Measurements from ENCODE around the gene E2F6. TPM values are rescaled to one million over a fixed set of nuclear protein-coding genes. Genes with fewer than 3 reads are reported as not detected.

E2F6 gene
- total and polyA plus RNA-seq, 10 of the 15 experiments (the other 5 are each of a cell fraction or from before 2014, with no cell fraction given), result 4.2 to 15.5 (median 11.3) TPM

- TF ChIP-seq DPF2 (IDR thresholded peaks at IDR 0.05), result no peak
- no peak for TF ChIP-seq CREB1 (IDR thresholded peaks at IDR 0.05; ENCODE audit: low read depth)
- no peak for TF ChIP-seq CBFB (IDR thresholded peaks at IDR 0.05; ENCODE audit: low read depth)
These were observed 66.6 kb downstream of the E2F6 start (continued) for GRCh38 chr2:11399438-11399762.

- Histone ChIP-seq H3K27ac (ENCODE audit: control insufficient read depth, insufficient read depth) (no peak overlapping the region), H3K36me3 (ENCODE audit: control insufficient read depth in 2 of 2, insufficient read depth in 2 of 2, low read length in 1 of 2) (no peaks in the 10 kb centered on the region), H4K20me1 (ENCODE audit: control insufficient read depth, insufficient read depth) (no peaks in the 10 kb centered on the region), H2AFZ (ENCODE audit: control insufficient read depth, low read depth, low read length) (no peak overlapping the region), H3K4me1 (ENCODE audit: control insufficient read depth, insufficient read depth, low read length) (no peaks in the 10 kb centered on the region), H3K4me3 (no peak overlapping the region), H3K9ac (ENCODE audit: control insufficient read depth, insufficient read depth, low read length) (no peak overlapping the region), H3K79me2 (ENCODE audit: control insufficient read depth, insufficient read depth, low read length) (no peaks in the 10 kb centered on the region), H3K4me2 (ENCODE audit: control insufficient read depth, insufficient read depth) (no peak overlapping the region), H3K9me3 (replicated peaks; ENCODE audit: control insufficient read depth, insufficient read depth, low read length) (no peaks in the 10 kb centered on the region), H3K27me3 (replicated peaks in 1 of 2; ENCODE audit: control insufficient read depth in 2 of 2, insufficient read depth in 2 of 2, low read length in 1 of 2) (no peaks in the 10 kb centered on the region; a peak in 1 of 4 replicates)
- ATAC-seq (no peak), DNase-seq (ENCODE audit: low read depth, low spot score) (no peak), FAIRE-seq (no peak)
- intact Hi-C loops (cut with micrococcal nuclease; ENCODE audit: unreplicated experiment) (no loop called here), in situ Hi-C loops (cut with MboI) (no loop called here)
- POLR2A ChIA-PET, result no interaction called here
- RAD21 ChIA-PET (ENCODE audit: unreplicated experiment), result no interaction called here
- SMC1A ChIA-PET (ENCODE audit: uncharacterized antibody, unreplicated experiment), result no interaction called here
- CTCF ChIA-PET, result no interaction called here
- 62% methylated on average over 15 of the region's 16 CpGs for WGBS (ENCODE audit: insufficient coverage, insufficient replicate concordance, low lambda C conversion rate, missing lambda C conversion rate)
- TF ChIP-seq POU2F2 (IDR thresholded peaks at IDR 0.05; ENCODE audit: borderline replicate concordance, low read depth, low read length), result no peak
- no peak for TF ChIP-seq NBN (IDR thresholded peaks at IDR 0.05)
- TF ChIP-seq FOXK2 (IDR thresholded peaks at IDR 0.05), result no peak
- no peak for TF ChIP-seq RAD51 (IDR thresholded peaks at IDR 0.05)
- no peak for TF ChIP-seq CHD4 (IDR thresholded peaks at IDR 0.05)
- TF ChIP-seq MTA3 (IDR thresholded peaks at IDR 0.05; ENCODE audit: borderline replicate concordance, low read length), result no peak
- TF ChIP-seq ZNF687 (IDR thresholded peaks at IDR 0.05), result no peak
- no peak for TF ChIP-seq KAT2A (conservative IDR thresholded peaks at IDR 0.05; ENCODE audit: control insufficient read depth, low read depth, low read length)
- no peak for TF ChIP-seq CBFB (IDR thresholded peaks at IDR 0.05; ENCODE audit: low read depth)
- TF ChIP-seq EED (IDR thresholded peaks at IDR 0.05; ENCODE audit: low read depth), result no peak
- TF ChIP-seq MEF2A (IDR thresholded peaks at IDR 0.05; ENCODE audit: insufficient read depth, low read depth, low read length), result no peak
- no TSS peak for BruUV-seq (replicated peaks)
These were observed 67.1 kb downstream of the E2F6 start for GRCh38 chr2:11398750-11399437.
